DMS53 (cell line): Measurements from ENCODE around the gene MSI1.
"Not testable (repeated sequence)": the region's sequence is repeated elsewhere in the genome, so short reads cannot be mapped to it uniquely, and the experiment has no call there.

ENCODE experiments used
- DNase-seq: peaks from one replicate; lab custom pipeline; 2025; lab: John Stamatoyannopoulos, UW

MSI1 gene

GRCh38 chr12:120356567-120357030 is 12.4 kb downstream of the MSI1 start:
- peak; percentile 92 for DNase-seq

- no peak for DNase-seq
Measured at GRCh38 chr12:120353556-120354317, 15.2 kb downstream of the MSI1 start.

GRCh38 chr12:120353136-120353535 is 15.8 kb downstream of the MSI1 start:
- DNase-seq, result no peak

GRCh38 chr12:120352117-120352516 is 16.8 kb downstream of the MSI1 start:
- peak; percentile 47 for DNase-seq

GRCh38 chr12:120350576-120351350 is 18.2 kb downstream of the MSI1 start:
- peak; percentile 84 for DNase-seq

GRCh38 chr12:120347766-120348165 is 21.2 kb downstream of the MSI1 start:
- DNase-seq, result no peak

- DNase-seq, result peak; percentile 54
Measured at GRCh38 chr12:120346681-120347080, 22.3 kb downstream of the MSI1 start.

- no peak for DNase-seq
Measured at GRCh38 chr12:120346031-120346430, 22.9 kb downstream of the MSI1 start.

- DNase-seq, result no peak
Measured at GRCh38 chr12:120343692-120344091, 25.3 kb downstream of the MSI1 start.

GRCh38 chr12:120343039-120343537 is 25.9 kb downstream of the MSI1 start:
- DNase-seq, result no peak

GRCh38 chr12:120342175-120343038 is 26.6 kb downstream of the MSI1 start:
- no peak for DNase-seq

- DNase-seq, result peak; percentile 34
Measured at GRCh38 chr12:120339256-120339655, 29.7 kb downstream of the MSI1 start.

- DNase-seq, result peak; percentile 36
Measured at GRCh38 chr12:120337730-120338129, 31.2 kb downstream of the MSI1 start.

GRCh38 chr12:120336392-120336791 is 32.6 kb downstream of the MSI1 start:
- not testable (repeated sequence) for DNase-seq

- peak; percentile 91 for DNase-seq
Measured at GRCh38 chr12:120335447-120335846, 33.5 kb downstream of the MSI1 start.

- DNase-seq, result no peak
Measured at GRCh38 chr12:120332523-120332922, 36.4 kb downstream of the MSI1 start.

GRCh38 chr12:120332041-120332440 is 36.9 kb downstream of the MSI1 start:
- DNase-seq, result no peak

- no peak for DNase-seq
Measured at GRCh38 chr12:120331390-120331789, 37.6 kb downstream of the MSI1 start.

GRCh38 chr12:120328228-120328627 is 40.7 kb downstream of the MSI1 start:
- DNase-seq, result no peak

- DNase-seq, result peak; percentile 47
Measured at GRCh38 chr12:120327593-120327992, 41.4 kb downstream of the MSI1 start, which contains the start of gene PLA2G1B. TSS of gene PLA2G1B (minus strand) at chr12:120327779. CDS start at chr12:120327753, 26 bp downstream.

GRCh38 chr12:120324841-120325417 is 44.0 kb downstream of the MSI1 start:
- DNase-seq, result peak; percentile 31
